ENCODE data around the gene IFT27. TPM values are rescaled to one million over a fixed set of nuclear protein-coding genes. Genes with fewer than 3 reads are reported as not detected.
"Not testable (repeated sequence)": the region's sequence is repeated elsewhere in the genome, so short reads cannot be mapped to it uniquely, and the experiment has no call there.

IFT27 gene
- polyA plus RNA-seq, 5 donors: 42.4 to 52.2 (median 50.1) TPM

DNA sequence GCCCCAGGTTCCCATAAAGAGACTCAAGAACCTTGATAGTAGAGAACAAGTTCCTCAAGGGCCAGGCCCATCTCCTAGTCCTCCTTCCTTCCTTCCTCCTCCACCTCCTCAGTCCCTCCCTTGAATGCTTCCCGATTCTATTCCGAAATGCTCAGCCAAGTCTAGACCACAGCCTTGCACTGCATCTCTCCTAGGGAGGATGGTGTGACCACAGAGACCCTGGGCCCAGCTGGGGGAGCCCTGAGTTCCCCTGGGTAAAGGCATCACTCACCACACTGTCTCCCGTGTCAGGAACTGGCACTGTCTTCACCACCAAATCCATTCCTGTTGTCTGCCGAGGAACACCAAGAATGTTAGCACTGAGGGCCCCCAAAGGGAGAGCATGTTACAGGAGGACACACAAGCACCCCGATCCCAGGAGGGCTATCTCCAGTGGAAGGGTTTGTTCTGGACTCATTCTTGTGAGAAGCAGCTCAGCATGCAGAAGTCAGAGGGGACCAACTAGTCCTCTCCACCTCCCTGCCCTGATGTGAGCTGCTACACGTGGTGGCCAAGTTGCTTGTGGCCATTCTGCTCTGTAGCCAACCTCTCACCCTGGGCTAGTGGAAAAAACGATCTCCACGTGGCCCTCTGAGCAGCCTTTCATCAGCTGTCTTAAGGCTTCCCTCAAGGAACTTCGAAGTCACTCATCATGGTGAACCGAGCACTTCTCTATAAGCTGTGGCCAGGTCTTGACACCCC, 8.7 kb downstream of the IFT27 start:
- no peak for DNase-seq

DNA sequence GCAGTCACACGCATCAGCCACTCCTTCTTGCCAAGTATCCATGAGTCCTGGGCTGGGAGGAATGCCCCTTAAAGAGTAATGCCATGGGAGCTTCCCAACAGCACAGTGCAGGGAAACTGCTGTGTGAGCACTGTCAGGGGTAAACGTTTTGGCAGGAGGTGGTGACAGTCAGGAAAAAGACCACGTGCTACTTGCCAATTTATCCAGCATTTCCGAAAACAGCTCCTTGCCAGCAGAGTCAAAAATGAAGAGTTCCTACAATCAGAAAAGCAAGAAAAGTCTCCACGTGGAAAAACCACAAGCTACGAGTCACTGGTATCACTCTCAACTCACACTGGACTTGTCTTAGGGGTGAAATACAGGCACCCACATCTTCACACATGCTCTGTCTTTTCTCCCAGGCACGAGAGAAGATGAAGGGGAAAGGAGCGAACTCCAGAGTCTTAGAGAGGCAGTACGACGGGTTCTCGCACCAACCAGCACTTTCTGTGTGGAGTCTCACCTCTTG, 9.9 kb downstream of the IFT27 start:
- no peak for DNase-seq

GRCh38 chr22:36765131-36765942, 10.6 kb downstream of the IFT27 start:
- DNase-seq: no peak

DNA sequence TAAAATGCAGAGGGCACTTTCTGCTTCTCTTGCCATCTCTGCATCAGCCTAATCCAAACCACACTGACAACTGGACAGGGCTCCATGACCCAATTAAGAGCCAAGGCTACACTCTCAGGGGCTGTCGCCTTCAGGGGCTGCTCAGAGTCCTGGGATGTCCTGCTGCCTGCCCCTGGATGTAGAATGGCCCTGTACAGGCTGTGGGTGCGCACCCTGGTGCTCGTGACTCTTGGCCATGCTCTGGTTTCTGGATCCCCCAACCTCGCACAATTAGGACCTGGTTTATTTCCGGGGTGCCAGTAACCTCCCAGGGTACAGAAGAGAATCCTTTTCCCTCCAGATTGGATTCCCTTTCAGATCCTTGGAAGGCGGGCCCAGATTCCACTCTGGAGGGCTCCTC, 11.3 kb downstream of the IFT27 start:
- no peak for DNase-seq

- DNase-seq: no peak
These were observed 11.9 kb downstream of the IFT27 start for GRCh38 chr22:36764060-36764459.

GRCh38 chr22:36763576-36763975, 12.3 kb downstream of the IFT27 start:
- no peak for DNase-seq

GRCh38 chr22:36762687-36763260, 13.1 kb downstream of the IFT27 start:
- no peak for DNase-seq

DNA sequence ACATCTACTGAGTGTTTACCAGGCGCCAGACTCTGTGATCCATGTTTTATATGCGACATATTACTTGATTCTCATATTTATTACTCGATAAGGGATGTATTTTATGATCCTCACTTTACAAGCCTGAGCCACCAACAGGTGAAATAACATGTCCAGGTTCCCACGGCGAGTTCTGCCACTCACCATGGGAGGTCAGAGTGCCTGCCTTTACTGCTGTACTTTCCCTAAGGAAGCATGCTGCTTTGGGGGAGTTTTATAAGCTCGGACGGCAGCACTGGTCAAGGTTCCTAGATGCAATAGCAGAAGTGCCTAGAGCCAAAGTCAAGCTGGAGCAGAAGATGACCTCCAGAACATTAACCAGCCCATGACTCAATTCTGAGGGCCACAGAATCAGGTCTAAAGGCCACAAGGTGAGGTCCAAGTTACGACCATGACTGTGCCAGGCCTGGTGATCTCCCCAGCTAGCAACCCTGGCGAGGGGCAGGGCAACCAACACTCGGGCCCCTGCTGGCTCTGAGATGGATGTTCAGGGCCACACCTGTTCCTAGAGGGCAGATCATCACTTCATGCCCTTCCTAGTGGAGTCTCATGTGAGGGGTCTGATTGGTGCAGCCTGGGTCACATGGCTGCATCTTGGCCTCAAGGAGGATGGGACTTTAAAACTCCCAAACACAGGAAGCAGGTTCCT, 14.2 kb downstream of the IFT27 start:
- no peak for DNase-seq

DNA sequence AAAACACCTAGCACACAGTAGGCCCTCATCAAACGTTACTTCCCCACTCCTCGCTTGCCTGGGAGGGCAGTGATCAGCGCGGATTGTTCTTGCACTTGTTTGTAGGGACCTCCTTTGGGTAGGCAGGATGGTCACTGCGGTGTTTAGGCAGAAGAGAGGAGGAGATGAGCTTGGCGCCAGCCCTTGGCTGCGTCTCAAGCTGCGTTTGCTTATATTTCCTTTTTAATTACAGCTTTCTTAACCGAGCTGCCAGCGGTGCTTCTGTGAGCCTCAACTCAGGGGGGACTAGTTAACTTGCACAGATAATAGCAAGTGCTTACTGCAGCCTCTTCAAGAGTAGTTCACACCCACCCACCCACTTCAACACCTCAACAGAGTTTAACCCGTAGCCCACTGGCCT, 15.1 kb downstream of the IFT27 start:
- DNase-seq: no peak

DNA sequence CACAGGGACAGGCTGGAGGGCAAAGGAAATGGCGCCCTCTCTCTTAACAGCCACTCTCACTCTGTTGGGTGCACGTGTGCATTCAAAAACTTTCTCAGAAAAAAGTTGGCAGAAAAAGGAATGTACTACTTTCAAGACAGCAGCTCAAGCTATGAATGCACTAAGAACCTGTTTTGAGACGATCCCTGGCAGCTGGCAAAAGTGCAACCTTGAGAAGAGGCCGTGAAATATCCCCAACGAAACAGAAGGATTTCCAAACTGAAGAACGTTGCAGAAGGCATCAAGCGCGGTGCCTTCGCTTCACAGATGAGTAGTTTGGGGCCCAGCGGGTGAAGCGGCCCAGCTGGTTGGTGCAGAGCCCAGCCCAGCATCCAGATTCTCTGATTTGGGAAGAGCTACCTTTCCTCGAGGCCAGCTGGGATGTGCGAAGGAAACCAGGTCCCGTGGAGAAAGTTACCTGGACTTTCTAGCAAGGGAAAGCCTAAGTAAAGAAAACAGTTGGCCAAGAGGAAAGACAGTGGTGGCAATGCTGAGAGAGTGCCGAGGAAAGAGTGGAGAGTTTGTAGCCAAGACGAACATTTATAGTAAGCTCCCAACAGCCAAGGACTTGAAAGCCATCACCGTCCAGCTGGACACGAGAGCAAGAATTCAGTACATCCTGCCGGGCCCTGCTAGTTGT, 16.3 kb downstream of the IFT27 start:
- DNase-seq: no peak

DNA sequence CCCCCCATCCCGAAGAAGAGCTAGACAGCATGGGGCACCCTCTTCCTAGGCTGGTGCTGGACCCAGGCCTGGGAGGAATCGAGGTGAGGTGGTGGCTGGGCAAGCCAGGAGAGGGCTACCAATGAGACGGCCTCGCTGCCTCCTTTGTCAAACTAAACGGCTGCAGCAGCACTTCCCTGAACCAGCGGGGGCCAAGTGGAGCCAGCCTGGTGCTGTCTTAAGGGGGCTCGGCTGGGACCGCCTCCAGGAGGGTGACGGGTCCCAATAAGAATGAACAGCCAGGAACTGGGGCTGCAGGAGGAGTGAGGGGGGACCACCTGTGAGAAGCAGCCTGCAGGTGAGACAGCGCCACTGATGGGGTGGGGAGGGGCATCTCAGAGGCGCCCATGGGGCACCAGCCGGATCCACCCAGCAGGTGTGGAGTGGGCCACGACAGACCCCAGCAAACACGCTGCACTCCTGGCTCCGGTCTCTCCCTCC, 17.1 kb downstream of the IFT27 start:
- DNase-seq: no peak

DNA sequence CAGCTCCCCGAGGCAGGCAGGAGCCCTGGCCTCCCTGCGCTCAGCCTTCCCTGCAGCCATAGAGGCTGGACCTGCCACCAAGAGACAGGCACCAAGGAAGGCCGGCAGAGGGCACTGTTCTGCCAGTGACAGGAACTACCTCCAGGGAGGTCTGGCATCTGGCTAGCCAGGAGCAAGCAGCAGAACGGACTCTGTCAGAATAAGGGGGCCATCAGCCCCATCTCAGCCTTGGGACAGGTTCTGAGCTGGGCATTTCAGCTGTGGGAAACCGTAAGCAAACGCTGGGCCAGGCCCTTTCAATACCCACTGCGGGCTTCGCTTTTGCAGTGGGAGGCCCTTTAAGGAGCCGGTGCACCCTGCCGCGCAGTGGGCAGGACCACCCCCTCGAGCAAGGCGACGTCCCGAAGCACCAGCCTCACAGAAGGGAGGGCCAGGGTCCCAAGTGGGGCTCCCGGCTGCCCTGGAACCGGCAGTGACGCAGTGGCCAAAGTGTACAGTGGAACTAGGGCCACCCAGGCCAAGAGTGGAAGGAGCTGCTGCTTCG, 18.2 kb downstream of the IFT27 start:
- peak in 1 of 2 donors; percentile 25 for DNase-seq

- DNase-seq: no peak
These were observed 18.9 kb downstream of the IFT27 start for GRCh38 chr22:36756746-36757655.

- DNase-seq: no peak
These were observed 19.9 kb downstream of the IFT27 start for GRCh38 chr22:36756031-36756430.

DNA sequence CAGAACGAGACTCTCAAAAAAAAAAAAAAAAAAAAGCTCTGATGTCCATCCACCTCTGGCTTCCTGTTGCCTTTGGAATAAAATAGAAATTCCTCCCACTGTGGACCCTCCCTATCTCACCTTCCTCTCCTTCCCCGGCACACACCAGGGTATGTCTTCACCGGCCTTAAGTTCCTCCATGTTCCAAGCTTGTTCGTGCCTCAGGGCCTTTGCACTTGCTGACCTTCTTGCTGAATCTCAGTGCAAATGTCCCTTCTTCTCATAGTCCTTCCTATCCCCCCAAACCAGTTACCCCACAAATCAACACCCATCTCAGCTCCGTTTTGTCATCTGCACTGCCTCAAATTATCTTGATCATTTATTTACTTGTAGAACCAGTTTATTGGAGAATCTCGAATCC, 20.6 kb downstream of the IFT27 start:
- DNase-seq: no peak

DNA sequence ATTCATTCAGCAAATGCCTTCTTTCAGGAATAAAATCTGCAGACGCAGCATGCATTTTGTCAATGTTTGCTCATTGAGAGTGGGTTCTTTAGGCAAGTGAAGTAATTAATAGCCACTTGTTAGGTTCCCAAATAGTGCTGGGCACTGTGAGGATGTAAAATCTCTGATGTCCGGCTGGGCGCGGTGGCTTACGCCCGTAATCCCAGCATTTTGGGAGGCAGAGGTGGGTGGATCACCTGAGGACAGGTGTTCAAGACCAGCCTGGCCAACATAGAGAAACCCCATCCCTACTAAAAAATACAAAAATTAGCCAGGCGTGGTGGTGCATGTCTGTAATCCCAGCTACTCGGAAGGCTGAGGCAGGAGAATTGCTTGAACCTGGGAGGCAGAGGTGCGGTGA, 21.0 kb downstream of the IFT27 start:
- DNase-seq: not testable (repeated sequence)

DNA sequence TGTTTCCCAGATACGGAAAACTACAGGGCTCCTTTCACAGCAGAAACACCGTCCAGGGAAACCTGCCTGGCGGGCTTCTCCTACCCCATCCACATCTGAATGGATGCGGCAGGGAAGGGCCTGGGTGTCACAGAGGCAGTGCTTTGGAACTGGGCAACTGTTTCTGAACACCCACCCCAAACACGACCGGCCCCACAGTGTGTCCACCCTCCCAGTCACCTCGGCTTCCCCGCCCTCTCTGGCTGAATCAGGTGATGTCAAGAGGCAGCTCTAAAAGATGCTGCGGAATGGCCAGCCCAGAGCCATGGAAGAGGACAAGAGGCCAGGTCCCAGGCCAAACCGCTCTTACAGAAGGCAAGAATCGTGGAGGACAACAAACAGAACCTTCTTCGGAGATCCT, 22.0 kb downstream of the IFT27 start:
- DNase-seq: no peak

DNA sequence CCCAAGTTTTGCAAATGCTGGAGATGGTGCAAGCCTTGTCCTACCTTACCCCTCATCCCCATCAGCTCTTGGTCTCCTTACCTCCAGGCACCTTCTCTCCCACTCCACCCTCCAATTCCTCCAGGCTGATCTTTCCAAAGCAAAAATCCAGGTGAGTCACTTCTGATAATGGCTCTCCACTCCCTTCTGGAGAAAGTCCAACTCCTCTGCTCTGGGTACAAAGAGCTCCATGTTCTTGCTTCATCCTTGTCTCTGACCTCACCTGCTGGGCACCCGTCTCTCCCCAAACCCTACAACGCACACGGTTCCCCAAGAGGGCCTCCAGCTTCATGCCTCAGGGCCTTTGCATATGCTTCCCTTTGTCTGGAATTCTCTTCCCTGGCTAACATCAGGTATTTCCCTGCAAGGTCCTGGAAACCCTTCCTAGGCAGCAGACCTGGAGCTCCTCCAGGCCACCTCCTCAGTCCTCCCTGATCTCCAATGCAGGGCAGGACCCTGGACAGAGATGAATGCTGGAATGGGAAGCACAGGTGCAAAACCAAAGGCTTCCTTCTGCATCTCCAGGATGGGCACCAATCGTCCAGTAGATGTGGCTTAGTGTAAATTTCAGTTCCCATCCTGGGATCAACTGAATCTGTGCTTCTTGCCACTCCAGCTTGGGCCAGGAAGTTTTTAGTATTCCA, 22.7 kb downstream of the IFT27 start:
- no peak for DNase-seq

DNA sequence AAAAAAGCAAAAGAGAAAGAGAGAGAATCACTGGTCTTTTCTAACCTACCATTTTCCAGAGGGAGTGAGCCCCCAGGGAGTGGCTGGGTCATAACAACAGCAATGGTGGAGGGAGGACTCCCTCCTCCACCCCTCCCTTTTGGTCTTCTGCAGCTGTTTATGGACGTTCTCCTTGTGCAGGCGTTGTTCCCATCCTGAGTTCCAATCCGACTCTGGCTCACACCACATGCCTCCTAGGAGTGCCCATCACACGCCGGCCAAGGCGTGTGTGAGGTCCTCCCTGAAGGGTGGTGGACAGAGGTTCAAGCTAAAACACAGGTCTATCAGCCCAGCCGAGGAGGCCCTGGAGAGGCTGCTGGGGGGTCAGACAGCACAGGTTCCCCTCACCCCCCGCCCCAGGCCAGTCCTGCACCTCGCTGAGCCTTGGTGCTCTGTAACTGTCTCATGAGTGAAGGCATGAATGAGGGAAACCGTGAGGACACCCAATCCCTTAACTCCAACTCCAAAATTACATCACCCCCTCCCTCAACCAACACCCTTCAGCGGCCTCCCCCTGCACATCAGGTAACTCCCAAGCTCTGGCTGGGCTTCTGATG, 29.4 kb downstream of the IFT27 start:
- DNase-seq: no peak

All from right lung (tissue), 5 donors.